K562 treated with DMSO at 1 percent for 24 hours (cell line): ENCODE results near the gene UBE2Z. TPM values are rescaled to one million over a fixed set of nuclear protein-coding genes. Genes with fewer than 3 reads are reported as not detected.

ENCODE experiments used
- total RNA-seq: library from RNA; unstranded; fragments of 300-600 nt; gene quantifications from 2 replicates; pipeline ENCODE4 v1.2.3, GENCODE V29; 2022; ENCODE audit warnings: low read depth; ENCODE audit not compliant: insufficient read depth

The UBE2Z gene
- total RNA-seq = 54.2 and 59.1 TPM in 2 replicates

GRCh38 chr17:48908047-48908843 is at the start of gene UBE2Z:
TSS of gene UBE2Z (plus strand) at chr17:48908407. CDS start at chr17:48908504, 97 bp downstream.

GRCh38 chr17:48944515-48945260 is 36.5 kb downstream of the UBE2Z start, which contains the start of gene SNF8:
TSS of gene SNF8 (minus strand) at chr17:48944842. CDS start at chr17:48944734, 108 bp downstream.

Other genes starting within 250 kb of the UBE2Z start
- not detected in 2 replicates for gene PRAC1, start 185.9 kb upstream of the UBE2Z start, total RNA-seq
- not detected in 2 replicates for gene PRAC2, start 185.2 kb upstream of the UBE2Z start, total RNA-seq
- 0.12 TPM in 1 of 2 replicates, not detected in the other for gene HOXB13, start 179.7 kb upstream of the UBE2Z start, total RNA-seq
- gene TTLL6, start 91.2 kb upstream of the UBE2Z start, total RNA-seq = not detected in 2 replicates
- 57.5 and 58.3 TPM in 2 replicates for gene CALCOCO2, start 77.4 kb upstream of the UBE2Z start, total RNA-seq
- 97.2 and 114 TPM in 2 replicates for gene ATP5MC1, start 15.6 kb upstream of the UBE2Z start, total RNA-seq
- gene SNF8, start 36.4 kb downstream of the UBE2Z start, total RNA-seq = 129 and 145 TPM in 2 replicates
- gene GIP, start 60.2 kb downstream of the UBE2Z start, total RNA-seq = not detected in 2 replicates
- gene IGF2BP1, start 89.0 kb downstream of the UBE2Z start, total RNA-seq = 23.4 and 24.4 TPM in 2 replicates
- not detected in 2 replicates for gene B4GALNT2, start 224.4 kb downstream of the UBE2Z start, total RNA-seq